ENCODE data around the gene EPOP.
"Not testable (repeated sequence)": the region's sequence is repeated elsewhere in the genome, so short reads cannot be mapped to it uniquely, and the experiment has no call there.

The EPOP gene

GRCh38 chr17:38672788-38673706 lies 1.7 kb downstream of the EPOP start:
- DNase-seq = no peak

- no peak for DNase-seq
Measured at GRCh38 chr17:38671939-38672720, 2.6 kb downstream of the EPOP start.

- DNase-seq = no peak
Measured at GRCh38 chr17:38669520-38669919, 5.2 kb downstream of the EPOP start.

GRCh38 chr17:38667787-38668122 lies 7.0 kb downstream of the EPOP start:
- DNase-seq = no peak

- peak; percentile 56 for DNase-seq
Measured at GRCh38 chr17:38667099-38667786, 7.5 kb downstream of the EPOP start.

GRCh38 chr17:38663964-38664644 lies 10.7 kb downstream of the EPOP start:
- DNase-seq = no peak

GRCh38 chr17:38663125-38663751 lies 11.5 kb downstream of the EPOP start:
- DNase-seq = peak; percentile 84

GRCh38 chr17:38660097-38661025 lies 14.4 kb downstream of the EPOP start:
- no peak for DNase-seq

- no peak for DNase-seq
Measured at GRCh38 chr17:38659415-38659814, 15.3 kb downstream of the EPOP start.

- DNase-seq = no peak
Measured at GRCh38 chr17:38658741-38659345, 15.9 kb downstream of the EPOP start.

- DNase-seq = no peak
Measured at GRCh38 chr17:38657824-38658740, 16.7 kb downstream of the EPOP start.

GRCh38 chr17:38656959-38657823 lies 17.6 kb downstream of the EPOP start:
- no peak for DNase-seq

- DNase-seq = no peak
Measured at GRCh38 chr17:38654411-38655398, 20.1 kb downstream of the EPOP start.

GRCh38 chr17:38653679-38654078 lies 21.1 kb downstream of the EPOP start:
- no peak for DNase-seq

- DNase-seq = no peak
Measured at GRCh38 chr17:38653230-38653629, 21.5 kb downstream of the EPOP start.

- not testable (repeated sequence) for DNase-seq
Measured at GRCh38 chr17:38650653-38651173, 24.0 kb downstream of the EPOP start.

- no peak for DNase-seq
Measured at GRCh38 chr17:38637951-38638350, 36.8 kb downstream of the EPOP start.
